HG02623 (cell line): Measurements from ENCODE around the gene NOX3.

Experiments used
- ATAC-seq: cut with Tn5 transposase; IDR thresholded peaks from one replicate; pipeline ENCODE4 v1.9.1; 2021; ENCODE audit warnings: moderate library complexity; ENCODE audit not compliant: unreplicated experiment

The NOX3 gene

GRCh38 chr6:155402656-155403304 lies 52.9 kb downstream of the NOX3 start:
- ATAC-seq: no peak

GRCh38 chr6:155400654-155400965 lies 55.0 kb downstream of the NOX3 start:
- ATAC-seq: no peak

- ATAC-seq: no peak
These were observed 55.6 kb downstream of the NOX3 start for GRCh38 chr6:155399745-155400653.

GRCh38 chr6:155399062-155399744 lies 56.4 kb downstream of the NOX3 start:
- ATAC-seq: no peak

GRCh38 chr6:155398701-155399061 lies 57.0 kb downstream of the NOX3 start:
- ATAC-seq: no peak

- ATAC-seq: no peak
These were observed 57.4 kb downstream of the NOX3 start for GRCh38 chr6:155398221-155398620.

GRCh38 chr6:155397172-155397705 lies 58.4 kb downstream of the NOX3 start:
- no peak for ATAC-seq

GRCh38 chr6:155396605-155397004 lies 59.0 kb downstream of the NOX3 start:
- no peak for ATAC-seq

GRCh38 chr6:155395339-155395738 lies 60.3 kb downstream of the NOX3 start:
- no peak for ATAC-seq

GRCh38 chr6:155389130-155389529 lies 66.5 kb downstream of the NOX3 start:
- no peak for ATAC-seq

GRCh38 chr6:155388591-155388990 lies 67.0 kb downstream of the NOX3 start:
- no peak for ATAC-seq

- ATAC-seq: no peak
These were observed 68.2 kb downstream of the NOX3 start for GRCh38 chr6:155387481-155387880.

- ATAC-seq: no peak
These were observed 71.2 kb downstream of the NOX3 start for GRCh38 chr6:155384321-155384952.

- ATAC-seq: no peak
These were observed 71.7 kb downstream of the NOX3 start for GRCh38 chr6:155383913-155384312.

- ATAC-seq: no peak
These were observed 73.3 kb downstream of the NOX3 start for GRCh38 chr6:155382338-155382685.

GRCh38 chr6:155381673-155382337 lies 73.8 kb downstream of the NOX3 start:
- ATAC-seq: no peak

GRCh38 chr6:155380666-155381332 lies 74.8 kb downstream of the NOX3 start:
- ATAC-seq: no peak

GRCh38 chr6:155378724-155379123 lies 76.9 kb downstream of the NOX3 start:
- no peak for ATAC-seq

- ATAC-seq: peak; percentile 51
These were observed 77.4 kb downstream of the NOX3 start for GRCh38 chr6:155378276-155378675.

- ATAC-seq: no peak
These were observed 78.6 kb downstream of the NOX3 start for GRCh38 chr6:155377061-155377460.
